PC-3 (cell line): Measurements from ENCODE around the gene GSDMA. TPM values are rescaled to one million over a fixed set of nuclear protein-coding genes. Genes with fewer than 3 reads are reported as not detected.

ENCODE experiments used
- ATAC-seq: fragments of 200-7000 bp; cut with Tn5 transposase; 2 replicates; pipeline ENCODE4 v1.9.1; 2020; ENCODE audit warnings: mild to moderate bottlenecking, moderate library complexity
- BruUV-seq: library from RNA; stranded (reverse); fragments of 400-500 nt; replicated peaks from 2 replicates; lab custom pipeline; 2021; lab: Mats Ljungman, UMichigan
- CTCF ChIA-PET: fragments of 300-600 bp; sonication (Branson Sonifier 250); formaldehyde crosslinking; loops from one replicate; lab custom pipeline; 2022; ENCODE audit warnings: antibody characterized with exemption; lab: Charles Lee
- POLR2A ChIA-PET: fragments of 300-600 bp; sonication (Branson Sonifier 250); formaldehyde crosslinking; loops from one replicate; lab custom pipeline; 2022; ENCODE audit warnings: antibody characterized with exemption; ENCODE audit not compliant: unreplicated experiment; lab: Charles Lee
- DNase-seq: peaks from one replicate; pipeline ENCODE4 v3.0.0-alpha.2; 2015
- H2AFZ ChIP-seq: fragments of 300-600 bp; sonication (generic); 2 replicates; pipeline ENCODE4 v1.6.0; 2016; ENCODE audit warnings: antibody characterized with exemption, low read length
- H3F3A ChIP-seq: fragments of 300-600 bp; sonication (generic); one replicate; pipeline ENCODE4 v1.6.0; 2017; ENCODE audit warnings: antibody characterized with exemption, low read length, control low read depth, mild to moderate bottlenecking; ENCODE audit not compliant: unreplicated experiment
- H3K27ac ChIP-seq: fragments of 300-600 bp; sonication (generic); 2 replicates; pipeline ENCODE4 v1.5.1; 2016; ENCODE audit warnings: mild to moderate bottlenecking, low read length
- H3K27me3 ChIP-seq: fragments of 300-600 bp; sonication (generic); 2 replicates; pipeline ENCODE4 v1.6.1; 2016; ENCODE audit warnings: low read length, mixed read lengths
- H3K36me3 ChIP-seq: fragments of 300-600 bp; sonication (generic); 2 replicates; pipeline ENCODE4 v1.6.1; 2016; ENCODE audit warnings: low read depth, mixed run types, low read length, mixed read lengths
- H3K4me1 ChIP-seq: fragments of 300-600 bp; sonication (generic); 2 replicates; pipeline ENCODE4 v1.5.1; 2016; ENCODE audit warnings: low read length; ENCODE audit not compliant: insufficient read depth
- H3K4me2 ChIP-seq: fragments of 300-600 bp; sonication (generic); 2 replicates; pipeline ENCODE4 v1.6.0; 2016; ENCODE audit warnings: low read length
- H3K4me3 ChIP-seq: fragments of 300-600 bp; sonication (generic); 2 replicates; pipeline ENCODE4 v1.5.1; 2016; ENCODE audit warnings: mild to moderate bottlenecking, low read length, mixed read lengths
- H3K79me2 ChIP-seq: fragments of 300-600 bp; sonication (generic); 2 replicates; pipeline ENCODE4 v1.6.1; 2017; ENCODE audit warnings: low read length, mixed read lengths
- H3K9ac ChIP-seq: fragments of 300-600 bp; sonication (generic); 2 replicates; pipeline ENCODE4 v1.6.0; 2016; ENCODE audit warnings: mild to moderate bottlenecking, low read length
- H3K9me2 ChIP-seq: fragments of 300-600 bp; sonication (generic); replicated peaks from 2 replicates; pipeline ENCODE4 v1.6.1; 2016; ENCODE audit warnings: mixed run types, low read length, mixed read lengths
- H3K9me3 ChIP-seq: fragments of 300-600 bp; sonication (generic); 2 replicates; pipeline ENCODE4 v1.6.1; 2016; ENCODE audit warnings: low read length, mixed read lengths
- H4K20me1 ChIP-seq: fragments of 300-600 bp; sonication (generic); 2 replicates; pipeline ENCODE4 v1.6.1; 2016; ENCODE audit warnings: low read length, mixed read lengths
- EZH2 ChIP-seq: fragments of 300-600 bp; sonication (generic); IDR thresholded peaks from one replicate; pipeline ENCODE4 v1.6.1; 2017; ENCODE audit warnings: antibody characterized with exemption, mild to moderate bottlenecking, low read length; ENCODE audit not compliant: unreplicated experiment
- EZH2phosphoT487 ChIP-seq: fragments of 300-600 bp; sonication (generic); IDR thresholded peaks from 2 replicates; pipeline ENCODE4 v1.6.1; 2018; ENCODE audit warnings: mild to moderate bottlenecking, antibody characterized with exemption, low read length, borderline replicate concordance
- intact Hi-C: fragments of 100-400 bp; cut with micrococcal nuclease; formaldehyde crosslinking; loops from 2 replicates; pipeline ENCODE4 v1.9.0; 2023
- total RNA-seq: library from RNA; depleted of rRNA; stranded (reverse); fragments of >200 nt; gene quantifications from 2 replicates; pipeline ENCODE4 v1.2.3, GENCODE V29; 2014
- TF ChIP-seq, protein P1 (sequence below): fragments of 300-600 bp; sonication (generic); conservative IDR thresholded peaks from 2 replicates; pipeline ENCODE4 v1.5.1; 2017; ENCODE audit warnings: antibody characterized with exemption, low read depth, mild to moderate bottlenecking, low read length

GSDMA gene
- total RNA-seq, 1 experiment from 2014 or later, result not detected

GRCh38 chr17:39915559-39915958 is 47.2 kb upstream of the GSDMA start:
- H3K9me3 ChIP-seq, result no peaks in the 10 kb centered on the region
- no peak overlapping the region for H3K27ac ChIP-seq
- ATAC-seq (no peak), DNase-seq (no peak)
- H2AFZ ChIP-seq, result no peak overlapping the region
- POLR2A ChIA-PET, result no interaction called here
- H3K27me3 ChIP-seq, result no peaks in the 10 kb centered on the region
- CTCF ChIA-PET, result interaction anchor here (0.6 kb wide), 1 partner anchor 295 kb away, joined by 5 read pairs; no protein-coding TSS in a partner anchor
- H3K36me3 ChIP-seq, result no peaks in the 10 kb centered on the region
- TF ChIP-seq, protein P1, sequence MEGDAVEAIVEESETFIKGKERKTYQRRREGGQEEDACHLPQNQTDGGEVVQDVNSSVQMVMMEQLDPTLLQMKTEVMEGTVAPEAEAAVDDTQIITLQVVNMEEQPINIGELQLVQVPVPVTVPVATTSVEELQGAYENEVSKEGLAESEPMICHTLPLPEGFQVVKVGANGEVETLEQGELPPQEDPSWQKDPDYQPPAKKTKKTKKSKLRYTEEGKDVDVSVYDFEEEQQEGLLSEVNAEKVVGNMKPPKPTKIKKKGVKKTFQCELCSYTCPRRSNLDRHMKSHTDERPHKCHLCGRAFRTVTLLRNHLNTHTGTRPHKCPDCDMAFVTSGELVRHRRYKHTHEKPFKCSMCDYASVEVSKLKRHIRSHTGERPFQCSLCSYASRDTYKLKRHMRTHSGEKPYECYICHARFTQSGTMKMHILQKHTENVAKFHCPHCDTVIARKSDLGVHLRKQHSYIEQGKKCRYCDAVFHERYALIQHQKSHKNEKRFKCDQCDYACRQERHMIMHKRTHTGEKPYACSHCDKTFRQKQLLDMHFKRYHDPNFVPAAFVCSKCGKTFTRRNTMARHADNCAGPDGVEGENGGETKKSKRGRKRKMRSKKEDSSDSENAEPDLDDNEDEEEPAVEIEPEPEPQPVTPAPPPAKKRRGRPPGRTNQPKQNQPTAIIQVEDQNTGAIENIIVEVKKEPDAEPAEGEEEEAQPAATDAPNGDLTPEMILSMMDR, result no peak
- no peak for TF ChIP-seq EZH2
- no peak for TF ChIP-seq EZH2phosphoT487
- no peaks in the 10 kb centered on the region for H3F3A ChIP-seq
- H3K4me1 ChIP-seq, result no peaks in the 10 kb centered on the region
- H3K9me2 ChIP-seq, result no peaks in the 10 kb centered on the region
- no peaks in the 10 kb centered on the region for H4K20me1 ChIP-seq
- intact Hi-C loops, result no loop called here
- no peaks in the 10 kb centered on the region for H3K79me2 ChIP-seq
- no TSS peak for BruUV-seq
- no peak overlapping the region for H3K4me3 ChIP-seq
- H3K4me2 ChIP-seq, result no peak overlapping the region
- H3K9ac ChIP-seq, result no peak overlapping the region

DNA sequence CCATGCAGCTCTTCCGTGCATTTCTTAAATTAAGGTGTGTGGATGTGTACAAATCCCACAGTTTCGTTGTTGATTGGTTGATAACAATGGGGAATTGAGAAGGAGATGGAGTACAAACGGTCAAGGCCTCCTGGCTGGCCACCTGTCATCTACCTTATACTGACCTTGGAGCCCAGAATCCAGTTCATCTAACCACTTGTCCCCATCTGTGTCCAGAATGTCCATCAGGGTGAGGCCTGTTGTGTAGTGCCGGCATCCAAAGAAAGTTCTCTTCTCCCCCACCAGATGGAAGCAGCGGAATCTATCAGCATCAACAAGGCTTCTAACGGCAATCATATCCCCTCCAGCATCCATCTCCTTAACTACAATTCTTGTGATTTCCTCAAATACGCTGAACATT is 45.9 kb upstream of the GSDMA start:
- BruUV-seq, result no TSS peak
- H4K20me1 ChIP-seq, result no peaks in the 10 kb centered on the region
- H3K27me3 ChIP-seq, result no peaks in the 10 kb centered on the region
- ChIA-PET CTCF (no interaction called here), POLR2A (no interaction called here)
- H2AFZ ChIP-seq, result no peak overlapping the region
- H3K9ac ChIP-seq, result no peak overlapping the region
- H3F3A ChIP-seq, result no peaks in the 10 kb centered on the region
- no peak overlapping the region for H3K4me2 ChIP-seq
- no peaks in the 10 kb centered on the region for H3K79me2 ChIP-seq
- H3K4me3 ChIP-seq, result no peak overlapping the region
- intact Hi-C loops, result no loop called here
- no peaks in the 10 kb centered on the region for H3K4me1 ChIP-seq
- ATAC-seq, result no peak
- H3K27ac ChIP-seq, result no peak overlapping the region
- TF ChIP-seq, protein P1, result peak; percentile 30; the same call in 1 of the 2 replicates
- TF ChIP-seq EZH2phosphoT487, result no peak
- no peak for TF ChIP-seq EZH2
- H3K9me3 ChIP-seq, result no peaks in the 10 kb centered on the region
- H3K36me3 ChIP-seq, result no peaks in the 10 kb centered on the region
- H3K9me2 ChIP-seq, result no peaks in the 10 kb centered on the region
- DNase-seq, result no peak

GRCh38 chr17:39919087-39919683 is 43.6 kb upstream of the GSDMA start:
- TF ChIP-seq EZH2 (no peak), EZH2phosphoT487 (no peak)
- TF ChIP-seq, protein P1, result no peak
- DNase-seq (no peak), ATAC-seq (no peak)
- H4K20me1 ChIP-seq, result no peaks in the 10 kb centered on the region
- CTCF ChIA-PET, result no interaction called here
- no peak overlapping the region for H2AFZ ChIP-seq
- no peak overlapping the region for H3K4me2 ChIP-seq
- no peaks in the 10 kb centered on the region; the same call in 1 of the 2 replicates for H3K36me3 ChIP-seq
- no peaks in the 10 kb centered on the region for H3K9me3 ChIP-seq
- no TSS peak for BruUV-seq
- no peak overlapping the region for H3K27ac ChIP-seq
- H3K27me3 ChIP-seq, result no peaks in the 10 kb centered on the region
- H3K4me3 ChIP-seq, result no peak overlapping the region
- no peak overlapping the region for H3K9ac ChIP-seq
- no peaks in the 10 kb centered on the region for H3K9me2 ChIP-seq
- no peaks in the 10 kb centered on the region for H3F3A ChIP-seq
- peaks cover 4% of the 10 kb centered on the region for H3K4me1 ChIP-seq
- intact Hi-C loops, result no loop called here
- H3K79me2 ChIP-seq, result no peaks in the 10 kb centered on the region
- POLR2A ChIA-PET, result no interaction called here
